Measurements from ENCODE around the gene ARHGEF16.
A peak's percentile ranks its signal among the peaks of the same experiment; 100 is the strongest.

Gene ARHGEF16

GRCh38 chr1:3430820-3431219, 23.6 kb upstream of the ARHGEF16 start:
- TF ChIP-seq TAF1 (IDR thresholded peaks at IDR 0.05; ENCODE audit: low read depth) (no peak), CREB1 (IDR thresholded peaks at IDR 0.05; ENCODE audit: low read depth) (no peak), EGR1 (IDR thresholded peaks at IDR 0.05) (no peak), USF1 (IDR thresholded peaks at IDR 0.05) (no peak), TCF12 (IDR thresholded peaks at IDR 0.05; ENCODE audit: low read depth) (no peak), RAD21 (IDR thresholded peaks at IDR 0.05; ENCODE audit: low read depth) (no peak), MAX (IDR thresholded peaks at IDR 0.05) (no peak), NFIC (IDR thresholded peaks at IDR 0.05) (no peak), REST (IDR thresholded peaks at IDR 0.05; ENCODE audit: low read depth) (no peak), ZBTB7A (IDR thresholded peaks at IDR 0.05; ENCODE audit: low read depth) (no peak), FOXM1 (IDR thresholded peaks at IDR 0.05; ENCODE audit: borderline replicate concordance, low read depth) (no peak), EP300 (IDR thresholded peaks at IDR 0.05; ENCODE audit: borderline replicate concordance) (no peak), TEAD4 (IDR thresholded peaks at IDR 0.05) (no peak), CEBPB (IDR thresholded peaks at IDR 0.05) (no peak), YY1 (IDR thresholded peaks at IDR 0.05; ENCODE audit: low read depth) (no peak)

- TF ChIP-seq ZBTB7A (IDR thresholded peaks at IDR 0.05; ENCODE audit: low read depth) (no peak), TAF1 (IDR thresholded peaks at IDR 0.05; ENCODE audit: low read depth) (no peak), YY1 (IDR thresholded peaks at IDR 0.05; ENCODE audit: low read depth) (no peak), EP300 (IDR thresholded peaks at IDR 0.05; ENCODE audit: borderline replicate concordance) (no peak), EGR1 (IDR thresholded peaks at IDR 0.05) (no peak), TEAD4 (IDR thresholded peaks at IDR 0.05) (no peak), CREB1 (IDR thresholded peaks at IDR 0.05; ENCODE audit: low read depth) (no peak), NFIC (IDR thresholded peaks at IDR 0.05) (no peak), CEBPB (IDR thresholded peaks at IDR 0.05) (no peak), FOXM1 (IDR thresholded peaks at IDR 0.05; ENCODE audit: borderline replicate concordance, low read depth) (no peak)
These were observed 23.2 kb upstream of the ARHGEF16 start for GRCh38 chr1:3431266-3431665.

- TF ChIP-seq EP300 (IDR thresholded peaks at IDR 0.05; ENCODE audit: borderline replicate concordance) (no peak), REST (IDR thresholded peaks at IDR 0.05; ENCODE audit: low read depth) (no peak), CREB1 (IDR thresholded peaks at IDR 0.05; ENCODE audit: low read depth) (no peak), ZBTB7A (IDR thresholded peaks at IDR 0.05; ENCODE audit: low read depth) (no peak), YY1 (IDR thresholded peaks at IDR 0.05; ENCODE audit: low read depth) (no peak), RAD21 (IDR thresholded peaks at IDR 0.05; ENCODE audit: low read depth) (no peak), TCF12 (IDR thresholded peaks at IDR 0.05; ENCODE audit: low read depth) (no peak), USF1 (IDR thresholded peaks at IDR 0.05) (no peak), NFIC (IDR thresholded peaks at IDR 0.05) (no peak), EGR1 (IDR thresholded peaks at IDR 0.05) (no peak), TEAD4 (IDR thresholded peaks at IDR 0.05) (no peak), FOXM1 (IDR thresholded peaks at IDR 0.05; ENCODE audit: borderline replicate concordance, low read depth) (no peak), CEBPB (IDR thresholded peaks at IDR 0.05) (no peak), MAX (IDR thresholded peaks at IDR 0.05) (no peak), TAF1 (IDR thresholded peaks at IDR 0.05; ENCODE audit: low read depth) (no peak)
These were observed 22.8 kb upstream of the ARHGEF16 start for GRCh38 chr1:3431686-3432085.

- TF ChIP-seq REST (IDR thresholded peaks at IDR 0.05; ENCODE audit: low read depth) (peak; percentile 39; the same call in 1 of the 2 replicates), NFIC (IDR thresholded peaks at IDR 0.05) (no peak)
These were observed 22.2 kb upstream of the ARHGEF16 start for GRCh38 chr1:3432306-3432705.

- TF ChIP-seq CEBPB (IDR thresholded peaks at IDR 0.05) (no peak), ZBTB7A (IDR thresholded peaks at IDR 0.05; ENCODE audit: low read depth) (no peak)
These were observed 21.4 kb upstream of the ARHGEF16 start for GRCh38 chr1:3433076-3433475.

Data from Ishikawa (cell line).